Loucy (cell line): ENCODE measurements around the gene ZFP62.

Experiments
- H2AFZ ChIP-seq: fragments of 200-600 bp; sonication (generic); 2 replicates; pipeline ENCODE4 v1.6.0; 2016; ENCODE audit warnings: antibody characterized with exemption, mild to moderate bottlenecking, low read length, moderate library complexity
- H3F3A ChIP-seq: fragments of 200-600 bp; 2 replicates; pipeline ENCODE4 v1.6.0; 2016; ENCODE audit warnings: antibody characterized with exemption, low read depth, mild to moderate bottlenecking
- H3K27me3 ChIP-seq: fragments of 200-600 bp; sonication (generic); 2 replicates; pipeline ENCODE4 v1.6.1; 2014; ENCODE audit warnings: low read length, mild to moderate bottlenecking; ENCODE audit not compliant: insufficient read depth, poor library complexity, severe bottlenecking
- H3K36me3 ChIP-seq: fragments of 200-600 bp; sonication (generic); 2 replicates; pipeline ENCODE4 v1.6.1; 2016; ENCODE audit warnings: low read length; ENCODE audit not compliant: insufficient read depth
- H3K4me1 ChIP-seq: fragments of 200-600 bp; sonication (generic); 2 replicates; pipeline ENCODE4 v1.5.1; 2014; ENCODE audit warnings: low read length, mild to moderate bottlenecking; ENCODE audit not compliant: insufficient read depth, poor library complexity, severe bottlenecking
- H3K4me2 ChIP-seq: fragments of 200-600 bp; sonication (generic); 2 replicates; pipeline ENCODE4 v1.6.0; 2014; ENCODE audit warnings: antibody characterized with exemption, low read length, low read depth, mild to moderate bottlenecking; ENCODE audit not compliant: poor library complexity, severe bottlenecking
- H3K4me3 ChIP-seq: fragments of 200-600 bp; sonication (generic); 2 replicates; pipeline ENCODE4 v1.5.1; 2014; ENCODE audit warnings: low read length, mild to moderate bottlenecking, mixed read lengths; ENCODE audit not compliant: poor library complexity, severe bottlenecking
- H3K79me2 ChIP-seq: fragments of 200-600 bp; sonication (generic); 2 replicates; pipeline ENCODE4 v1.6.1; 2014; ENCODE audit warnings: low read length; ENCODE audit not compliant: insufficient read depth
- H3K9ac ChIP-seq: fragments of 200-600 bp; sonication (generic); 2 replicates; pipeline ENCODE4 v1.6.0; 2014; ENCODE audit warnings: mild to moderate bottlenecking, low read depth, low read length, moderate library complexity; ENCODE audit not compliant: poor library complexity, severe bottlenecking
- H3K9me2 ChIP-seq: fragments of 200-600 bp; sonication (generic); replicated peaks from 2 replicates; pipeline ENCODE4 v1.6.1; 2016; ENCODE audit warnings: low read depth, low read length, mixed read lengths
- H3K9me3 ChIP-seq: fragments of 200-600 bp; sonication (generic); 2 replicates; pipeline ENCODE4 v1.6.1; 2014; ENCODE audit warnings: mild to moderate bottlenecking, antibody characterized with exemption, low read length, low read depth; ENCODE audit not compliant: insufficient read depth
- H4K20me1 ChIP-seq: fragments of 200-600 bp; sonication (generic); 2 replicates; pipeline ENCODE4 v1.6.0; 2014; ENCODE audit warnings: antibody characterized with exemption, low read length, mild to moderate bottlenecking; ENCODE audit not compliant: insufficient read depth, poor library complexity, severe bottlenecking
- EZH2phosphoT487 ChIP-seq: fragments of 200-600 bp; IDR thresholded peaks from 2 replicates; pipeline ENCODE4 v1.6.1; 2018; ENCODE audit warnings: antibody characterized with exemption, mild to moderate bottlenecking, moderate library complexity, borderline replicate concordance
- TF ChIP-seq, protein P1 (sequence below): fragments of 200-600 bp; sonication (generic); conservative IDR thresholded peaks from 2 replicates; pipeline ENCODE4 v1.5.1; 2014; ENCODE audit warnings: mild to moderate bottlenecking, antibody characterized with exemption, low read length

The ZFP62 gene

DNA sequence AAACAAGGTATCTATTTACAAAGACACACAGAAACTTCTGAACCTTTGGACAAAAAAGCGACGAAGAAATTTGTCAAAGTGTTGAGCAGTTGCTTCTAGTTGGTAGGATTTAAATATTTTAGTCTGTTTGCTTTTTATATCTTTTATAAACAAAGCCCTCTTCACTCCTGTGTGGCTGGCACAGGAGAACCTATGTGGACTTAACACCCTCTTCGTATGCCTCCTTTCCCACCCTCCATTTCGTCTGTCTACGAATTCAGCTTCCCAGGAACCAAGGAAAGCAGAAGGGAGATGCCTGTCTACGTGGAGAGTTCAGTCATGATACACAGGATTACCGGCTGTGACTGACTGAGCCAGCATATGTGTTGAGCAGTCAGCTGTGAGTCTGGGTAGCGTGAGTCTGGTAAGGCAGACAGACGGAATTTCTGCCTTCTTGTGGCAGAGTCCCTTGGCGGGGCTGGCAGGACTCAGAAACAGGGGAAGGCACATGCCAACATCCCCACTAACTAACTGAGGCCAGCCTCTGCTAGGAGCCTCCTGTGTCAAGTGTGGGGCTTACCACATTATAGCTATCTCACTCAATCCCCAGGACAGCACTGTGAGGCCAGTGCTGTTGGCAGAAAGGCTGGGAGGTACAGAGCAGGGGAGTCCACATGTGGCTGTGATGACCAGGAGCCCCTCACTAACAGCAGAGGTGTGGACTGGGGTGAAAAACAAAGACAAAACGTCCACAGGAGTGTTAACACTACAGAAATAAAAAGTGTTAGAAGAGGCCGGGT, 13.9 kb upstream of the ZFP62 start:
- no peaks in the 10 kb centered on the region for H3K36me3 ChIP-seq
- no peaks in the 10 kb centered on the region for H3K27me3 ChIP-seq
- no peak overlapping the region for H3K4me2 ChIP-seq
- no peaks in the 10 kb centered on the region for H4K20me1 ChIP-seq
- no peaks in the 10 kb centered on the region for H3K9me3 ChIP-seq
- TF ChIP-seq, protein P1, sequence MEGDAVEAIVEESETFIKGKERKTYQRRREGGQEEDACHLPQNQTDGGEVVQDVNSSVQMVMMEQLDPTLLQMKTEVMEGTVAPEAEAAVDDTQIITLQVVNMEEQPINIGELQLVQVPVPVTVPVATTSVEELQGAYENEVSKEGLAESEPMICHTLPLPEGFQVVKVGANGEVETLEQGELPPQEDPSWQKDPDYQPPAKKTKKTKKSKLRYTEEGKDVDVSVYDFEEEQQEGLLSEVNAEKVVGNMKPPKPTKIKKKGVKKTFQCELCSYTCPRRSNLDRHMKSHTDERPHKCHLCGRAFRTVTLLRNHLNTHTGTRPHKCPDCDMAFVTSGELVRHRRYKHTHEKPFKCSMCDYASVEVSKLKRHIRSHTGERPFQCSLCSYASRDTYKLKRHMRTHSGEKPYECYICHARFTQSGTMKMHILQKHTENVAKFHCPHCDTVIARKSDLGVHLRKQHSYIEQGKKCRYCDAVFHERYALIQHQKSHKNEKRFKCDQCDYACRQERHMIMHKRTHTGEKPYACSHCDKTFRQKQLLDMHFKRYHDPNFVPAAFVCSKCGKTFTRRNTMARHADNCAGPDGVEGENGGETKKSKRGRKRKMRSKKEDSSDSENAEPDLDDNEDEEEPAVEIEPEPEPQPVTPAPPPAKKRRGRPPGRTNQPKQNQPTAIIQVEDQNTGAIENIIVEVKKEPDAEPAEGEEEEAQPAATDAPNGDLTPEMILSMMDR = no peak
- TF ChIP-seq EZH2phosphoT487 = no peak
- H3K9ac ChIP-seq = no peak overlapping the region
- H3K4me1 ChIP-seq = peaks cover 4% of the 10 kb centered on the region
- no peaks in the 10 kb centered on the region for H3K9me2 ChIP-seq
- no peak overlapping the region for H3K4me3 ChIP-seq
- no peaks in the 10 kb centered on the region for H3K79me2 ChIP-seq
- H3F3A ChIP-seq = no peaks in the 10 kb centered on the region
- no peak overlapping the region for H2AFZ ChIP-seq

DNA sequence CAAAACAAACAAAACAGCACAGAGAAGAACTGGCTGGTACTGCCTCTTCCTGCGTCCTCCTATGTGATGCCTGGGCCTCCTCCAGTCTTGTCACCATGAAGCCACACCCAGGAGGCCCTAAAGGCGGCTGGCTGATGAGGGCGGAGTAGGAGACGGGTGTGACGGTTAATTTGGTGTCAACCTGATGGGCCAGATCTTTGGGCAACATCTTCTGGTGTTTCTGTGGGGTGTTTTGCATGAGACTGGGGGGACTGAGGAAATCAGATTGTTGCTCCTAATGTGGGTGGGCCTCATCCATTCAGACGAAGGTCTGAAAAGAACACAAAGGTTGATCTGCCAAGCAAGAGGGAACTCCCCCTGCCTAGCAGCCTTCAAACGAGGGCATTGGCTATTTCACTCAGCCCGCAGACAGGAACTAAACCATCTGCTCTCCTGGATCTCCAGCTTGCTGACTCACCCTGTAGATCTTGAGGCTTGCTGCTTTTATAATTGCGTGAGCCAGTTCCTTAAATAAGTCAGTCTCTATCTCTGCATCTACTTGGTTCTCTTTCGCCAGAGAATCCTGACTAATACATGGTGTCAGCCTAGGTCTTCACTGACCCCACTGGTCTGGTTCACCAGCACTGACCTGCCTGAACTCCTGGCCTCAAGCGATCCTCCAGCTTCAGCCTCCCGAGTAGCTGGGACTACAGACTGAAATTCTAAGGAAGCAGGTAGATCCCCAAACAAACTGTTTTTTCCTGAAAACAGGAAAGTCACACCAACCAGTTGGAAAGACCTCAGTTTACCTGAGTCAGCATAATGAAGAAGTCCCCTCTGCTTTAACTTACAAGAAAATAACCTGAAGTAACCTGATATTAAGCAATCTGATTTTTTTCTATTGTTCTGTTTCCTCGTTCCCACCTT, 12.8 kb upstream of the ZFP62 start:
- H3K36me3 ChIP-seq = no peaks in the 10 kb centered on the region
- H3K9me2 ChIP-seq = no peaks in the 10 kb centered on the region
- no peak overlapping the region for H3K4me3 ChIP-seq
- H3F3A ChIP-seq = no peaks in the 10 kb centered on the region
- no peaks in the 10 kb centered on the region for H3K79me2 ChIP-seq
- H3K4me1 ChIP-seq = peaks cover 4% of the 10 kb centered on the region
- TF ChIP-seq, protein P1 = no peak
- no peak for TF ChIP-seq EZH2phosphoT487
- no peaks in the 10 kb centered on the region for H3K27me3 ChIP-seq
- H3K9me3 ChIP-seq = no peaks in the 10 kb centered on the region
- peak overlapping the region; percentile 67 for H2AFZ ChIP-seq
- no peak overlapping the region for H3K4me2 ChIP-seq
- H3K9ac ChIP-seq = no peak overlapping the region
- H4K20me1 ChIP-seq = no peaks in the 10 kb centered on the region

DNA sequence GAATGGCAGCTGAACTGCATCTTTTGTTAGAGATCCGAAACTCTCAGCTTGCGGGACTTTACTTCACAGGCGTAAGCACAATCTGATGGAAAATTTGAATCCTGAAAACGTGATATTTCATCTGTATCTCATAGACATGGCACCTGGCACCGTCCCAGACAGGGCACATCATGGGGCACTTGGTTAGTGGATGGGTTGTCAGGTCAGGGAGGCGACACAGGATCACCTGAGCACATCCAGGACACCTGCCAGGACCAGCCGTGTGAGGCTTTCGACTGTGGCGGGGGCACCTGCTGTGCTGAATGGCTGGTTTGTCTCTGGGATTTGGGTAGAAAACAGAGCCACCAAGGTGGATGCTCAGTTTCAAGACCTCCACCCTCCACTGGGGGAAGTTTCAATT, 11.3 kb upstream of the ZFP62 start:
- Histone ChIP-seq H2AFZ (no peak overlapping the region), H3K9me2 (no peaks in the 10 kb centered on the region), H3K4me2 (no peak overlapping the region), H3K79me2 (no peaks in the 10 kb centered on the region), H3K4me1 (peaks cover 4% of the 10 kb centered on the region), H3K27me3 (no peaks in the 10 kb centered on the region), H4K20me1 (no peaks in the 10 kb centered on the region), H3K9ac (no peak overlapping the region), H3K36me3 (no peaks in the 10 kb centered on the region), H3K4me3 (no peak overlapping the region), H3F3A (no peaks in the 10 kb centered on the region), H3K9me3 (no peaks in the 10 kb centered on the region)
- TF ChIP-seq, protein P1 = no peak
- TF ChIP-seq EZH2phosphoT487 = no peak
